SK-N-SH (cell line): ENCODE measurements around the gene NLRP1. TPM values are rescaled to one million over a fixed set of nuclear protein-coding genes. Genes with fewer than 3 reads are reported as not detected.

Experiments used
- CTCF ChIA-PET: fragments of 300-600, 350-600 bp; formaldehyde crosslinking; extraction: SDS; loops from one replicate; lab custom pipeline; 2021; lab: Yijun Ruan, JAX
- POLR2A ChIA-PET: fragments of 350-600 bp; sonication (Branson Sonifier 250); formaldehyde crosslinking; extraction: SDS; loops from one replicate; lab custom pipeline; 2020; ENCODE audit warnings: antibody characterized with exemption, inconsistent platforms; lab: Yijun Ruan, JAX
- DNase-seq: peaks from one replicate; pipeline ENCODE4 v3.0.0; 2012
- H2AFZ ChIP-seq: fragments of 200-600 bp; sonication (generic); 2 replicates; pipeline ENCODE4 v1.8.1; 2016; ENCODE audit warnings: antibody characterized with exemption, mild to moderate bottlenecking, low read depth
- H3F3A ChIP-seq: fragments of 200-600 bp; sonication (generic); replicated peaks from 2 replicates; pipeline ENCODE3; 2016; ENCODE audit warnings: antibody characterized with exemption, mild to moderate bottlenecking; ENCODE audit not compliant: insufficient read depth
- H3K27ac ChIP-seq, 2 experiments: fragments of 200-500 bp in 1 of 2; fragments of 200-600 bp in 1 of 2; sonication (Bioruptor generic) in 1 of 2; sonication (generic), shearing (Covaris generic) in 1 of 2; 2 replicates each; pipeline versions ENCODE4 v1.5.1 to v1.6.1; 2014 to 2016; ENCODE audit warnings: low read depth in 2 of 2, inconsistent platforms in 1 of 2, low read length in 1 of 2, mild to moderate bottlenecking in 1 of 2, mixed read lengths in 1 of 2
- H3K27me3 ChIP-seq: fragments of 200-600 bp; sonication (generic), shearing (Covaris generic); 2 replicates; pipeline ENCODE4 v1.6.1; 2016; ENCODE audit warnings: mixed run types; ENCODE audit not compliant: insufficient read depth
- H3K36me3 ChIP-seq, 2 experiments: fragments of 200-500 bp in 1 of 2; fragments of 200-600 bp in 1 of 2; sonication (Bioruptor generic) in 1 of 2; sonication (generic) in 1 of 2; replicated peaks in 1 of 2; 2 replicates each; pipeline versions ENCODE3 to v1.5.1; 2014 to 2016; ENCODE audit warnings: low read length in 1 of 2, mild to moderate bottlenecking in 1 of 2; ENCODE audit not compliant: insufficient read depth in 2 of 2, control insufficient read depth in 1 of 2
- H3K4me1 ChIP-seq, 2 experiments: fragments of 200-500 bp in 1 of 2; fragments of 200-600 bp in 1 of 2; sonication (Bioruptor generic) in 1 of 2; sonication (generic), shearing (Covaris generic) in 1 of 2; 2 replicates each; pipeline versions ENCODE4 v1.5.1 to v1.6.1; 2014 to 2016; ENCODE audit warnings: low read depth in 1 of 2, low read length in 1 of 2, mixed run types in 1 of 2; ENCODE audit not compliant: insufficient read depth in 2 of 2, control insufficient read depth in 1 of 2
- H3K4me2 ChIP-seq: fragments of 200-600 bp; sonication (generic), shearing (Covaris generic); 2 replicates; pipeline ENCODE4 v1.6.1; 2017; ENCODE audit warnings: mixed run types
- H3K4me3 ChIP-seq, 2 experiments: fragments of 200-500 bp in 1 of 2; fragments of 200-600 bp in 1 of 2; sonication (Bioruptor generic) in 1 of 2; sonication (generic), shearing (Covaris generic) in 1 of 2; 2 replicates each; pipeline versions ENCODE4 v1.5.1 to v1.8.1; 2014 to 2016; ENCODE audit warnings: low read depth in 2 of 2, inconsistent platforms in 1 of 2, low read length in 1 of 2, mild to moderate bottlenecking in 1 of 2, mixed read lengths in 1 of 2, moderate library complexity in 1 of 2
- H3K79me2 ChIP-seq: fragments of 200-600 bp; sonication (generic); 2 replicates; pipeline ENCODE4 v1.8.1; 2017; ENCODE audit warnings: mild to moderate bottlenecking; ENCODE audit not compliant: insufficient read depth
- H3K9ac ChIP-seq: fragments of 200-600 bp; sonication (generic); 2 replicates; pipeline ENCODE4 v1.6.1; 2017; ENCODE audit warnings: mixed run types
- H3K9me2 ChIP-seq: fragments of 200-600 bp; sonication (generic); 2 replicates; pipeline ENCODE4 v1.6.1; 2017; ENCODE audit warnings: mixed run types
- H3K9me3 ChIP-seq: fragments of 200-600 bp; sonication (generic); 2 replicates; pipeline ENCODE4 v1.6.1; 2017; ENCODE audit warnings: mixed run types, mild to moderate bottlenecking, moderate library complexity
- H4K20me1 ChIP-seq: fragments of 200-600 bp; sonication (generic); 2 replicates; pipeline ENCODE4 v1.6.1; 2017; ENCODE audit warnings: mild to moderate bottlenecking, mixed run types; ENCODE audit not compliant: insufficient read depth
- FOSL2 ChIP-seq: IDR thresholded peaks from 2 replicates; pipeline ENCODE4 v1.4.0; 2012; ENCODE audit warnings: low read depth, mild to moderate bottlenecking, moderate library complexity, borderline replicate concordance
- FOXM1 ChIP-seq: IDR thresholded peaks from 2 replicates; pipeline ENCODE4 v1.4.0; 2012; ENCODE audit warnings: low read depth, mild to moderate bottlenecking
- GATA2 ChIP-seq: sonication (generic); formaldehyde crosslinking; IDR thresholded peaks from 2 replicates; pipeline ENCODE4 v1.5.0; 2020; ENCODE audit warnings: mild to moderate bottlenecking, missing genetic modification reagents
- IRF3 ChIP-seq: fragments of 150-350 bp; IDR thresholded peaks from 2 replicates; pipeline ENCODE4 v1.6.1; 2016; ENCODE audit warnings: mild to moderate bottlenecking, low read depth, low read length
- MEF2A ChIP-seq: IDR thresholded peaks from 2 replicates; pipeline ENCODE4 v1.4.0; 2012; ENCODE audit warnings: low read depth, borderline replicate concordance
- MXI1 ChIP-seq: IDR thresholded peaks from 2 replicates; pipeline ENCODE4 v1.6.1; 2012; ENCODE audit warnings: mild to moderate bottlenecking, low read depth, low read length, improper control_type of control experiment
- PBX3 ChIP-seq: IDR thresholded peaks from 2 replicates; pipeline ENCODE4; 2012
- RAD21 ChIP-seq: IDR thresholded peaks from 2 replicates; pipeline ENCODE4 v1.6.1; 2012; ENCODE audit warnings: mild to moderate bottlenecking, low read length
- RXRA ChIP-seq: IDR thresholded peaks from 2 replicates; pipeline ENCODE4 v1.4.0; 2012; ENCODE audit warnings: low read depth, mild to moderate bottlenecking, borderline replicate concordance
- SIN3A ChIP-seq: IDR thresholded peaks from 2 replicates; pipeline ENCODE4 v1.6.1; 2012; ENCODE audit warnings: low read depth, mild to moderate bottlenecking, low read length, moderate library complexity, borderline replicate concordance
- SMC3 ChIP-seq: IDR thresholded peaks from 2 replicates; pipeline ENCODE4 v1.6.1; 2012; ENCODE audit warnings: low read depth, low read length, improper control_type of control experiment
- TAF1 ChIP-seq: IDR thresholded peaks from 2 replicates; pipeline ENCODE4 v1.6.1; 2012; ENCODE audit warnings: low read depth, mild to moderate bottlenecking, low read length, moderate library complexity, borderline replicate concordance
- USF1 ChIP-seq: IDR thresholded peaks from 2 replicates; pipeline ENCODE4 v1.4.0; 2012; ENCODE audit warnings: low read depth, borderline replicate concordance
- USF2 ChIP-seq: fragments of 150-350 bp; IDR thresholded peaks from 2 replicates; pipeline ENCODE4 v1.6.1; 2017; ENCODE audit warnings: antibody characterized with exemption, low read length, low read depth, borderline replicate concordance
- YY1 ChIP-seq: IDR thresholded peaks from 2 replicates; pipeline ENCODE4 v1.4.0; 2012; ENCODE audit warnings: low read depth, mild to moderate bottlenecking
- WGBS: methylation state at CpG from one replicate; pipeline ENCODE4 v1.1.6; 2017; ENCODE audit warnings: low lambda C conversion rate; 5-methylcytosine and 5-hydroxymethylcytosine counted together
- polyA plus RNA-seq, 3 experiments: library from polyadenylated mRNA; depleted of rRNA; stranded (reverse); fragments of >200 nt; gene quantifications; 2 replicates each; pipeline ENCODE4 v1.2.3, GENCODE V29; 2012

The NLRP1 gene
- polyA plus RNA-seq, 1 of the 3 experiments (the other 2 are of a cell fraction): 51.4 TPM

- no peak for TF ChIP-seq RAD21
- TF ChIP-seq, all 33 proteins: peak for 0
Observed at GRCh38 chr17:5513628-5514027, 70.7 kb downstream of the NLRP1 start (continued).

- peaks cover 28% of the 10 kb centered on the region for H3F3A ChIP-seq
- TF ChIP-seq IRF3 (no peak), GATA2 (CRISPR knock-in tag) (no peak), TAF1 (no peak), FOXM1 (no peak), USF2 (no peak), SMC3 (no peak), USF1 (no peak), YY1 (no peak), MXI1 (no peak), PBX3 (no peak), FOSL2 (no peak), RXRA (no peak), MEF2A (no peak), SIN3A (no peak)
- no peak overlapping the region for H3K27ac ChIP-seq
- H3K4me1 ChIP-seq: peaks cover 0 to 9% of the 10 kb centered on the region in 2 experiments; a peak in 2 of 4 replicates
- peaks cover 0 to 3% of the 10 kb centered on the region in 2 experiments for H3K36me3 ChIP-seq
- H3K27me3 ChIP-seq: no peaks in the 10 kb centered on the region
- no peaks in the 10 kb centered on the region for H3K79me2 ChIP-seq
- no peak overlapping the region for H3K4me3 ChIP-seq
- ChIA-PET POLR2A (no interaction called here), CTCF (interaction anchor here (1.2 kb wide), 1 partner anchor 11 kb away, joined by 3 read pairs; a partner anchor contains a TSS)
- DNase-seq: no peak
- no peaks in the 10 kb centered on the region for H3K9me2 ChIP-seq
- H3K9me3 ChIP-seq: no peaks in the 10 kb centered on the region
- H3K4me2 ChIP-seq: no peak overlapping the region
- WGBS: 77% methylated on average over 17 of the region's 17 CpGs
- no peak overlapping the region for H3K9ac ChIP-seq
- no peaks in the 10 kb centered on the region for H4K20me1 ChIP-seq
- no peak overlapping the region for H2AFZ ChIP-seq
Observed at GRCh38 chr17:5511401-5512225, 72.7 kb downstream of the NLRP1 start.
